AG08396 (cell line): ENCODE measurements around the gene SYT2.

ENCODE experiments used
- DNase-seq: peaks from one replicate; pipeline ENCODE4 v3.0.0; 2012; ENCODE audit warnings: low spot score, mixed read lengths

The SYT2 gene

GRCh38 chr1:202677433-202677832 lies 32.8 kb downstream of the SYT2 start:
- DNase-seq: no peak

GRCh38 chr1:202673531-202673930 lies 36.7 kb downstream of the SYT2 start:
- DNase-seq: no peak

GRCh38 chr1:202671399-202671798 lies 38.9 kb downstream of the SYT2 start:
- DNase-seq: no peak

GRCh38 chr1:202665417-202665816 lies 44.8 kb downstream of the SYT2 start:
- no peak for DNase-seq

GRCh38 chr1:202664083-202664482 lies 46.2 kb downstream of the SYT2 start:
- no peak for DNase-seq

- DNase-seq: no peak
Observed at GRCh38 chr1:202663131-202663530, 47.1 kb downstream of the SYT2 start.

GRCh38 chr1:202662081-202662480 lies 48.2 kb downstream of the SYT2 start:
- DNase-seq: no peak

- DNase-seq: no peak
Observed at GRCh38 chr1:202661136-202661845, 49.0 kb downstream of the SYT2 start.

- DNase-seq: no peak
Observed at GRCh38 chr1:202659974-202660373, 50.3 kb downstream of the SYT2 start.

- no peak for DNase-seq
Observed at GRCh38 chr1:202659541-202659940, 50.7 kb downstream of the SYT2 start.

- DNase-seq: no peak
Observed at GRCh38 chr1:202658769-202659168, 51.5 kb downstream of the SYT2 start.

GRCh38 chr1:202658251-202658759 lies 51.9 kb downstream of the SYT2 start:
- no peak for DNase-seq

- peak; percentile 64 for DNase-seq
Observed at GRCh38 chr1:202656951-202657646, 53.2 kb downstream of the SYT2 start.

GRCh38 chr1:202656057-202656456 lies 54.2 kb downstream of the SYT2 start:
- no peak for DNase-seq

GRCh38 chr1:202654079-202654478 lies 56.2 kb downstream of the SYT2 start:
- no peak for DNase-seq

GRCh38 chr1:202649553-202650392 lies 60.5 kb downstream of the SYT2 start:
- DNase-seq: no peak

GRCh38 chr1:202648605-202649226 lies 61.5 kb downstream of the SYT2 start:
- DNase-seq: no peak

GRCh38 chr1:202645097-202645476 lies 65.2 kb downstream of the SYT2 start:
- DNase-seq: no peak

- no peak for DNase-seq
Observed at GRCh38 chr1:202644219-202645096, 65.8 kb downstream of the SYT2 start.

GRCh38 chr1:202643397-202644218 lies 66.6 kb downstream of the SYT2 start:
- DNase-seq: no peak
